ENCODE measurements around the gene SCARF2. TPM values are rescaled to one million over a fixed set of nuclear protein-coding genes. Genes with fewer than 3 reads are reported as not detected.
"Not testable (repeated sequence)": the region's sequence is repeated elsewhere in the genome, so short reads cannot be mapped to it uniquely, and the experiment has no call there.

Gene SCARF2
- total RNA-seq, 4 donors from 2014 or later, result 1.1 to 6.9 (median 2.4) TPM

GRCh38 chr22:20384865-20385264 is 52.8 kb downstream of the SCARF2 start:
- WGBS, 2 donors, result 94 to 98% methylated on average over 6 of the region's 6 CpGs
- Histone ChIP-seq H3K9me3 (no peaks in the 10 kb centered on the region), H3K27me3 (peaks cover 0 to 24% (median 0%) of the 10 kb centered on the region in 4 donors), H3K4me3 (no peak overlapping the region), H3K27ac (no peak overlapping the region), H3K36me3 (no peaks in the 10 kb centered on the region), H3K4me1 (peaks cover 0 to 8% (median 0%) of the 10 kb centered on the region in 3 donors)
- intact Hi-C loops (cut with DNase I), result no loop called here
- DNase-seq, result no peak
- no peak for TF ChIP-seq POLR2A (IDR thresholded peaks at IDR 0.05)
- TF ChIP-seq, protein P1, sequence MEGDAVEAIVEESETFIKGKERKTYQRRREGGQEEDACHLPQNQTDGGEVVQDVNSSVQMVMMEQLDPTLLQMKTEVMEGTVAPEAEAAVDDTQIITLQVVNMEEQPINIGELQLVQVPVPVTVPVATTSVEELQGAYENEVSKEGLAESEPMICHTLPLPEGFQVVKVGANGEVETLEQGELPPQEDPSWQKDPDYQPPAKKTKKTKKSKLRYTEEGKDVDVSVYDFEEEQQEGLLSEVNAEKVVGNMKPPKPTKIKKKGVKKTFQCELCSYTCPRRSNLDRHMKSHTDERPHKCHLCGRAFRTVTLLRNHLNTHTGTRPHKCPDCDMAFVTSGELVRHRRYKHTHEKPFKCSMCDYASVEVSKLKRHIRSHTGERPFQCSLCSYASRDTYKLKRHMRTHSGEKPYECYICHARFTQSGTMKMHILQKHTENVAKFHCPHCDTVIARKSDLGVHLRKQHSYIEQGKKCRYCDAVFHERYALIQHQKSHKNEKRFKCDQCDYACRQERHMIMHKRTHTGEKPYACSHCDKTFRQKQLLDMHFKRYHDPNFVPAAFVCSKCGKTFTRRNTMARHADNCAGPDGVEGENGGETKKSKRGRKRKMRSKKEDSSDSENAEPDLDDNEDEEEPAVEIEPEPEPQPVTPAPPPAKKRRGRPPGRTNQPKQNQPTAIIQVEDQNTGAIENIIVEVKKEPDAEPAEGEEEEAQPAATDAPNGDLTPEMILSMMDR (IDR thresholded peaks at IDR 0.05), result no peak

DNA sequence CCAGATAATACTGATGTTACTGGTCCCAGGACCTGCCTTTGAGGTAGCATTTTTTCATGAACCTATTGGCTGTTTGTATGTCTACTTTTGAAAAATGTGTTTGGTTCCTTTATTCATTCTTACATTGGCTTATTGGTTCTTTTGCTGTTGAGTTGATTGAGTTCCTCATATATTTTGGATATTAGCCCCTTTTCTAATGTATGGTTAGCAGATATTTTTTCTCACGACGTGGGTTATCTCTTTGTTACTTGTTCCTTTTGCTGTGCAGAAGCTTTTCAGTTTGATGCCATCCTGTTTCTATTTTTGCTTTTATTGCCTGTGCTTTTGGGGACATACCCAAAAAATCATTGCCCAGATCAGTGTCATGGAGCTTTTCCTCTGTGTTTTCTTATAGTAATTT is 53.5 kb downstream of the SCARF2 start:
- no peak for TF ChIP-seq POLR2A (IDR thresholded peaks at IDR 0.05)
- TF ChIP-seq, protein P1 (IDR thresholded peaks at IDR 0.05), result no peak
- Histone ChIP-seq H3K9me3 (no peaks in the 10 kb centered on the region), H3K27ac (no peak overlapping the region), H3K4me3 (no peak overlapping the region), H3K36me3 (no peaks in the 10 kb centered on the region), H3K4me1 (peaks cover 0 to 8% (median 0%) of the 10 kb centered on the region in 3 donors), H3K27me3 (peaks cover 0 to 24% (median 0%) of the 10 kb centered on the region in 4 donors)
- DNase-seq, result no peak
- intact Hi-C loops (cut with DNase I), result no loop called here
- WGBS, 2 donors, result 60 to 75% methylated on average over 2 of the region's 2 CpGs

- Histone ChIP-seq H3K9me3 (no peaks in the 10 kb centered on the region), H3K4me1 (peaks cover 0 to 8% (median 0%) of the 10 kb centered on the region in 3 donors), H3K36me3 (no peaks in the 10 kb centered on the region), H3K27me3 (peaks cover 0 to 24% (median 0%) of the 10 kb centered on the region in 4 donors), H3K27ac (no peak overlapping the region), H3K4me3 (no peak overlapping the region)
- no peak for DNase-seq
- intact Hi-C loops (cut with DNase I), result no loop called here
- TF ChIP-seq, protein P1 (IDR thresholded peaks at IDR 0.05), result no peak
- no peak for TF ChIP-seq POLR2A (IDR thresholded peaks at IDR 0.05)
- 82 to 89% methylated on average over 9 of the region's 9 CpGs for WGBS, 2 donors
These were observed 54.1 kb downstream of the SCARF2 start for GRCh38 chr22:20383538-20383937.

- intact Hi-C loops (cut with DNase I), result no loop called here
- Histone ChIP-seq H3K4me3 (no peak overlapping the region), H3K4me1 (peaks cover 0 to 8% (median 0%) of the 10 kb centered on the region in 3 donors), H3K27ac (no peak overlapping the region), H3K9me3 (no peaks in the 10 kb centered on the region), H3K36me3 (no peaks in the 10 kb centered on the region), H3K27me3 (peaks cover 0 to 12% (median 0%) of the 10 kb centered on the region in 4 donors)
- WGBS, 2 donors, result 11 to 26% methylated on average over 1 of the region's 1 CpG
- TF ChIP-seq, protein P1 (IDR thresholded peaks at IDR 0.05), result no peak
- no peak for TF ChIP-seq POLR2A (IDR thresholded peaks at IDR 0.05)
- no peak for DNase-seq
These were observed 57.1 kb downstream of the SCARF2 start for GRCh38 chr22:20380486-20380885.

DNA sequence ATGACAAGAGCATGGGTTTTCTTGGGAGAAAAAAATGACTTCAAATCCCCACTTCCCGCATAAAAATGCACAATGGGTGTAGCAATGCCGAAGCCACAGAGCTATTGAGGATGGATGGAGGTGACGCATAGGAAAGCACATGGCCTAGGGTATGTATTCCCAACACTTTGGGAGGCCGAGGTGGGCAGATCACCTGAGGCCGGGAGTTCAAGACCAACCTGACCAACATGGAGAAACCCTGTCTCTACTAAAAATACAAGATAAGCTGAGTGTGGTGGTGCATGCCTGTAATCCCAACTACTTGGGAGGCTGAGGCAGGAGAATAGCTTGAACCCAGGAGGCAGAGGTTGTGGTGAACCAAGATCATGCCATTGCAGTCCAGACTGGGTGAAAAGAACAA is 58.9 kb downstream of the SCARF2 start:
- H3K9me3 ChIP-seq; H3K4me3 ChIP-seq; H3K27me3 ChIP-seq; H3K36me3 ChIP-seq; H3K27ac ChIP-seq; H3K4me1 ChIP-seq; intact Hi-C loops (cut with DNase I); DNase-seq: not testable (repeated sequence)
- 81 to 90% methylated on average over 4 to 5 of the region's 5 CpGs for WGBS, 2 donors

DNA sequence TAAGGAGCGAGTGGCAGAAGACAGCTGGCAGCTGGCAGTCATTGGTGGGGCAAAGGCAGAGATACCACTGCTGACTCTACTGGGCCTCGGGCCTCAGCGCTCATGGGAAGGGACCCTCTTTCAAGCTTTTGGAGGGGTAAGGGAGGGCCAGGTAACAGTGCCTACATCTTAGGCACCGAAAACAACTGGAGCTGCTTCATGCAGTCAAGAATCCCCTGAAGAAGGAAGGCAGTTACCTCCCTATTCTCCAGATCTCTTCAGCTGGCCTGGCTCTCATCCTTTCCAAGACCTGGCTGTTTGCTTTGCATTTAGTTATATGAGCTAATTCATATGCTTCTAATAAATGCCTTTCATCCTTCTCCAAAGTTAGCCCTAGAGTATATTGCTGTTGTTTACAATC is 59.5 kb downstream of the SCARF2 start:
- 81 to 88% methylated on average over 4 of the region's 4 CpGs for WGBS, 2 donors
- TF ChIP-seq, protein P1 (IDR thresholded peaks at IDR 0.05), result no peak
- TF ChIP-seq POLR2A (IDR thresholded peaks at IDR 0.05), result no peak

DNA sequence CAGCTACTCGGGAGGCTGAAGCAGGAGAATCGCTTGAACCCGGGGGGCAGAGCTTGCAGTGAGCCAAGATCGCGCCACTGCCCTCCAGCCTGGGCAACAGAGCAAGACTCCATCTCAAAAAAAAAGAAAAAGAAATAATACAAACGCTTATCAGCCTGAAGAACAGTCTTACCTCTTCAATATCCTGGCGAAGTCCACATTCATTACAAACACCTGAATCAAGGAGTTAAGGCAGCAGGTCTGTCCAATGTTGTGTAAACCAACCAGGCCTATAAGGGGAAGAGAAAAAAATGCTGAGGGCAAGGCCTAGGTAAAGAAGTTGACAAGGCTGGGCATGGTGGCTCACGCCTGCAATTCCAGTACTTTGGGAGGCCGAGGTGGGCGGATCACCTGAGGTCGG is 60.6 kb downstream of the SCARF2 start:
- DNase-seq; H3K27ac ChIP-seq; intact Hi-C loops (cut with DNase I); H3K27me3 ChIP-seq; H3K4me3 ChIP-seq; H3K36me3 ChIP-seq; H3K4me1 ChIP-seq; H3K9me3 ChIP-seq: not testable (repeated sequence)
- 90 to 94% methylated on average over 9 to 11 of the region's 11 CpGs for WGBS, 2 donors

More for the DNA sequence above, 59.5 kb downstream of the SCARF2 start:
- Histone ChIP-seq H3K9me3 (no peaks in the 10 kb centered on the region), H3K27me3 (no peaks in the 10 kb centered on the region), H3K36me3 (no peaks in the 10 kb centered on the region), H3K4me1 (peaks cover 0 to 8% (median 0%) of the 10 kb centered on the region in 3 donors), H3K27ac (no peak overlapping the region), H3K4me3 (no peak overlapping the region)
- DNase-seq, result no peak
- intact Hi-C loops (cut with DNase I), result no loop called here

DNA sequence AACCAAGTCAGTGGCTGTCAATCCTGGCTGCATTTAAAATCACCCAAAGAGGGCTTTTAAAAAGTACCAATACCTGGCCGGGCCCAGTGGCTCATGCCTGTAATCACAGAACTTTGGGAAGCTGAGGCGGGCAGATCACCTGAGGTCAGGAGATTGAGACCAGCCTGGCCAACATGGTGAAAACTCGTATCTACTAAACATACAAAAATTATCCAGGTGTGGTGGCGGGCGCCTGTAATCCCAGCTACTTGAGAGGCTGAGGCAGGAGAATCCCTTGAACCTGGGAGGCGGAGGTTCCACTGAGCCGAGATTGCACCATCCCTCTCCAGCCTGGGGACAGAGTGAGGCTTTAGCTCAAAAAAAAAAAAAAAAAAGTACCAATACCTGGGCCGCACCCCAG is 61.3 kb downstream of the SCARF2 start:
- not testable (repeated sequence) for DNase-seq

More for the DNA sequence above, 61.3 kb downstream of the SCARF2 start:
- H3K27me3 ChIP-seq; H3K9me3 ChIP-seq; intact Hi-C loops (cut with DNase I); H3K27ac ChIP-seq; H3K36me3 ChIP-seq; H3K4me1 ChIP-seq; H3K4me3 ChIP-seq: not testable (repeated sequence)
- 94% methylated on average over 6 to 8 of the region's 8 CpGs for WGBS, 2 donors

Data from esophagus squamous epithelium (tissue), 5 donors.